ENCODE measurements around the gene COIL. TPM values are rescaled to one million over a fixed set of nuclear protein-coding genes. Genes with fewer than 3 reads are reported as not detected.
"Not testable (repeated sequence)": the region's sequence is repeated elsewhere in the genome, so short reads cannot be mapped to it uniquely, and the experiment has no call there.

The COIL gene
- total RNA-seq, 1 experiment from 2014 or later = 22.9 TPM

DNA sequence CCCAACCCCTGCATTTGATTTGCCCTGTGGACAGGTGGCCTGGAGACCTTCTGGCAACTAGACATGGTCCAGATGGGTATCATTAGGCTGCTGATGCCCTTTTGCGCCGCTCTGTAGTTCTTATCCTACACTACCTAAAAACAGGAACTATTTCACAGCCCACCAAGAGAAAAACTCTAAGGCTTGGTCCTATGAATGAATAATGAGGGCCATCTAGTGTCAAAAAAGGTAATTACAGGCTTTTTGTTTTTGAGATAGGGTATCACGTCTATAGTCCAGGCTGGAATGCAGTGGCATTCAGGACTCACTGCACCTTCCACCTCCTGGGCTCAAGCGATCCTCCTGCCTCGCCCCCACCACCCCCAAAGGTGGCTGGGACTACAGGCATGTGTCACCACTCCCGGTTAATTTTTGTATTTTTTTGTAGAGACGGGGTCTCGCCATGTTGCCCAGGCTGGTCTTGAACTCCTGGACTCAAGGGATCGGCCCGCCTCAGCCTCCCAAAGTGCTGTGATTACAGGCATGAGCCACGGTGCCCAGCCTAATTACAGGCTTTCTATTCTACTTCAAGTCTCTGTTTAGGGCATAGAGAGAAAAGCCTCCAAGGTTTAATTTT, 20.9 kb downstream of the COIL start:
- DNase-seq = peak; percentile 93
- H3K79me2 ChIP-seq (ENCODE audit: low read length) = no peaks in the 10 kb centered on the region
- POLR2A ChIA-PET (ENCODE audit: unreplicated experiment) = no interaction called here
- no peak overlapping the region for H2AFZ ChIP-seq (ENCODE audit: low read length)
- no peaks in the 10 kb centered on the region for H3K27me3 ChIP-seq (ENCODE audit: low read length)
- H4K20me1 ChIP-seq (ENCODE audit: low read length) = no peaks in the 10 kb centered on the region
- CTCF ChIA-PET = interaction anchor here (1.0 kb wide), 1 partner anchor 120 kb away, joined by 8 read pairs; no protein-coding TSS in a partner anchor
- ATAC-seq = peak; percentile 73
- no peak overlapping the region for H3K27ac ChIP-seq (ENCODE audit: low read length)
- H3K9ac ChIP-seq (ENCODE audit: low read length) = no peak overlapping the region
- H3K4me2 ChIP-seq (ENCODE audit: low read length) = no peak overlapping the region
- TF ChIP-seq, protein P1, sequence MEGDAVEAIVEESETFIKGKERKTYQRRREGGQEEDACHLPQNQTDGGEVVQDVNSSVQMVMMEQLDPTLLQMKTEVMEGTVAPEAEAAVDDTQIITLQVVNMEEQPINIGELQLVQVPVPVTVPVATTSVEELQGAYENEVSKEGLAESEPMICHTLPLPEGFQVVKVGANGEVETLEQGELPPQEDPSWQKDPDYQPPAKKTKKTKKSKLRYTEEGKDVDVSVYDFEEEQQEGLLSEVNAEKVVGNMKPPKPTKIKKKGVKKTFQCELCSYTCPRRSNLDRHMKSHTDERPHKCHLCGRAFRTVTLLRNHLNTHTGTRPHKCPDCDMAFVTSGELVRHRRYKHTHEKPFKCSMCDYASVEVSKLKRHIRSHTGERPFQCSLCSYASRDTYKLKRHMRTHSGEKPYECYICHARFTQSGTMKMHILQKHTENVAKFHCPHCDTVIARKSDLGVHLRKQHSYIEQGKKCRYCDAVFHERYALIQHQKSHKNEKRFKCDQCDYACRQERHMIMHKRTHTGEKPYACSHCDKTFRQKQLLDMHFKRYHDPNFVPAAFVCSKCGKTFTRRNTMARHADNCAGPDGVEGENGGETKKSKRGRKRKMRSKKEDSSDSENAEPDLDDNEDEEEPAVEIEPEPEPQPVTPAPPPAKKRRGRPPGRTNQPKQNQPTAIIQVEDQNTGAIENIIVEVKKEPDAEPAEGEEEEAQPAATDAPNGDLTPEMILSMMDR (conservative IDR thresholded peaks at IDR 0.05; ENCODE audit: low read depth, low read length) = peak; percentile 94
- no peak for TF ChIP-seq EZH2phosphoT487 (IDR thresholded peaks at IDR 0.05; ENCODE audit: borderline replicate concordance, low read length)
- intact Hi-C loops (cut with micrococcal nuclease) = loop anchor here (1.0 to 5.0 kb wide), 4 partner anchors 26 to 121 kb away; partner anchors contain the start of genes DGKE and TRIM25
- no peaks in the 10 kb centered on the region for H3K9me3 ChIP-seq (ENCODE audit: low read length)
- BruUV-seq (replicated peaks) = no TSS peak
- H3F3A ChIP-seq (ENCODE audit: low read length, unreplicated experiment) = no peaks in the 10 kb centered on the region
- no peaks in the 10 kb centered on the region for H3K9me2 ChIP-seq (replicated peaks; ENCODE audit: low read length)
- H3K36me3 ChIP-seq (ENCODE audit: low read depth, low read length) = peaks cover 69% of the 10 kb centered on the region
- peaks cover 16% of the 10 kb centered on the region for H3K4me1 ChIP-seq (ENCODE audit: insufficient read depth, low read length)
- H3K4me3 ChIP-seq (ENCODE audit: low read length) = no peak overlapping the region

DNA sequence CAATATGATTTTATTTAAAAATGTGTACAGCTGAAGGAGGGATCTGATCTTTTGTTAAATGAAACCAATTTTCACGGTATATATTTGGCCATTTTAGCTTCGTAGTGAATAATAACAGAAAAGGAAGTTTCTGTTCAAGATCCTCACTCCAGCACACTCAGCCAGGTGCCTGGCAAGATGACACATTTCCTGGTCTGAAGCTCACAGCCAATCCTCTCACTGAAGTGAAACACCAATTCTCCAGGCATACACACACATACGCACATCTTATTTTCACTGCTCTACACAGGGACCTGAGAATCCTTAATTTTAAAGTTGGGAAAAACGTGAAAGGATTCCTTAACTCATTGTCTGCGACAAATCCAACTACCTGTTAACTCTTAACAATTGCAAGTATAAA, 22.6 kb downstream of the COIL start:
- Histone ChIP-seq H3K4me3 (ENCODE audit: low read length) (0 out of 2 replicates have a peak overlapping the region, but pooled peaks have one; percentile 17), H3K4me1 (ENCODE audit: insufficient read depth, low read length) (peaks cover 16% of the 10 kb centered on the region), H3K36me3 (ENCODE audit: low read depth, low read length) (peaks cover 75% of the 10 kb centered on the region), H3K4me2 (ENCODE audit: low read length) (peak overlapping the region; percentile 54), H3K27ac (ENCODE audit: low read length) (peak overlapping the region; percentile 39)
- H3K9me3 ChIP-seq (ENCODE audit: low read length); H2AFZ ChIP-seq (ENCODE audit: low read length); H3K79me2 ChIP-seq (ENCODE audit: low read length); H3K9ac ChIP-seq (ENCODE audit: low read length); H3K9me2 ChIP-seq (replicated peaks; ENCODE audit: low read length); intact Hi-C loops (cut with micrococcal nuclease); H3F3A ChIP-seq (ENCODE audit: low read length, unreplicated experiment); H4K20me1 ChIP-seq (ENCODE audit: low read length); H3K27me3 ChIP-seq (ENCODE audit: low read length): not testable (repeated sequence)
- ChIA-PET CTCF (interaction anchor here (0.6 kb wide), 1 partner anchor 23 kb away, joined by 4 read pairs; no protein-coding TSS in a partner anchor), POLR2A (ENCODE audit: unreplicated experiment) (interaction anchor here (1.1 kb wide), 1 partner anchor 24 kb away, joined by 7 read pairs; the partner anchor contains the start of gene TRIM25)
- BruUV-seq (replicated peaks) = TSS peak; percentile 17
- ATAC-seq = peak; percentile 81
- peak; percentile 48 for DNase-seq

DNA sequence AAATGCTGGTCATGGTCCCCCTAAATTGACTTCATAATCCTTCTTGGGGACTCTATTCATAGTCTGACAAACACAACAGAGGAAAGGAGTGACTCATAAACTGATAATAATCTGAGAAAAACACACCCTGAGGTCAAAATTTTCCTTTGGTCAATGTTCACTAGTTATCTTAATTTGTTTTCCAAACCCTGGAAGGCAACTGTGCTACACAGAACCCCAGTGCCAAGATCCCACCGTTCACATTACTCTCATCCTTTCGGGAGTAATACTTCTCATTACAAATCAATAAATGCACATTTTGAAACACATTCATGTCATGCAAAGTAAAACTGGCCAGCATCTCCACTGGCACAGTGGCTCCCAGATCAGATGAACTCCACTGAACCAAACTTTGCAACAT, 23.2 kb downstream of the COIL start:
- no peaks in the 10 kb centered on the region for H3F3A ChIP-seq (ENCODE audit: low read length, unreplicated experiment)
- DNase-seq (peak; percentile 66), ATAC-seq (peak; percentile 39)
- ChIA-PET CTCF (interaction anchor here (0.6 kb wide), 1 partner anchor 24 kb away, joined by 4 read pairs; no protein-coding TSS in a partner anchor), POLR2A (ENCODE audit: unreplicated experiment) (interaction anchor here (1.1 kb wide), 1 partner anchor 24 kb away, joined by 7 read pairs; the partner anchor contains the start of gene TRIM25)
- H3K27ac ChIP-seq (ENCODE audit: low read length) = peak overlapping the region; percentile 39
- H3K9me3 ChIP-seq (ENCODE audit: low read length) = no peaks in the 10 kb centered on the region
- H3K4me1 ChIP-seq (ENCODE audit: insufficient read depth, low read length) = peaks cover 16% of the 10 kb centered on the region
- no peaks in the 10 kb centered on the region for H4K20me1 ChIP-seq (ENCODE audit: low read length)
- no peaks in the 10 kb centered on the region for H3K9me2 ChIP-seq (replicated peaks; ENCODE audit: low read length)
- intact Hi-C loops (cut with micrococcal nuclease) = no loop called here
- no peak overlapping the region for H3K9ac ChIP-seq (ENCODE audit: low read length)
- no peaks in the 10 kb centered on the region for H3K79me2 ChIP-seq (ENCODE audit: low read length)
- no peak overlapping the region for H2AFZ ChIP-seq (ENCODE audit: low read length)
- peak overlapping the region; percentile 54 for H3K4me2 ChIP-seq (ENCODE audit: low read length)
- H3K27me3 ChIP-seq (ENCODE audit: low read length) = no peaks in the 10 kb centered on the region
- 0 out of 2 replicates have a peak overlapping the region, but pooled peaks have one; percentile 17 for H3K4me3 ChIP-seq (ENCODE audit: low read length)
- TF ChIP-seq EZH2phosphoT487 (IDR thresholded peaks at IDR 0.05; ENCODE audit: borderline replicate concordance, low read length) (no peak), EZH2 (IDR thresholded peaks at IDR 0.05; ENCODE audit: low read length, unreplicated experiment) (no peak)
- TF ChIP-seq, protein P1 (conservative IDR thresholded peaks at IDR 0.05; ENCODE audit: low read depth, low read length) = no peak
- H3K36me3 ChIP-seq (ENCODE audit: low read depth, low read length) = peaks cover 73% of the 10 kb centered on the region
- BruUV-seq (replicated peaks) = no TSS peak

All from PC-3 (cell line).